OCI-LY3 (cell line): ENCODE results near the gene SRRM1.
"Not testable (repeated sequence)": the region's sequence is repeated elsewhere in the genome, so short reads cannot be mapped to it uniquely, and the experiment has no call there.

Experiments used
- H2AFZ ChIP-seq: fragments of 200-600, 300-600 bp; shearing (Covaris generic); 2 replicates; pipeline ENCODE4 v1.6.0; 2014; ENCODE audit warnings: antibody characterized with exemption, low read depth, low read length
- H3K27ac ChIP-seq: fragments of 200-600, 300-600 bp; sonication (generic); 2 replicates; pipeline ENCODE4 v1.5.1; 2014; ENCODE audit warnings: mild to moderate bottlenecking, low read length, moderate library complexity, mixed read lengths
- H3K27me3 ChIP-seq: fragments of 200-600, 300-600 bp; sonication (generic); 2 replicates; pipeline ENCODE4 v1.6.1; 2014; ENCODE audit warnings: low read depth, low read length, mixed read lengths
- H3K36me3 ChIP-seq: fragments of 200-600, 300-600 bp; sonication (generic); replicated peaks from 2 replicates; pipeline ENCODE3; 2014; ENCODE audit warnings: low read depth, low read length, mixed read lengths
- H3K4me1 ChIP-seq: fragments of 300-600, 200-600 bp; sonication (generic); 2 replicates; pipeline ENCODE4 v1.6.1; 2014; ENCODE audit warnings: low read length, mixed read lengths
- H3K4me2 ChIP-seq: fragments of 200-600, 300-600 bp; sonication (generic); 2 replicates; pipeline ENCODE4 v1.6.1; 2014; ENCODE audit warnings: low read length, mixed read lengths
- H3K4me3 ChIP-seq: fragments of 300-600, 200-600 bp; sonication (generic); 2 replicates; pipeline ENCODE4 v1.5.1; 2014; ENCODE audit warnings: antibody characterized with exemption, mild to moderate bottlenecking, low read length, moderate library complexity
- H3K79me2 ChIP-seq: fragments of 300-600, 200-600 bp; shearing (Covaris generic); 2 replicates; pipeline ENCODE4 v1.6.1; 2014; ENCODE audit warnings: mild to moderate bottlenecking, low read length, mixed read lengths
- H3K9ac ChIP-seq: fragments of 300-600, 200-600 bp; shearing (Covaris generic); 2 replicates; pipeline ENCODE4 v1.6.0; 2014; ENCODE audit warnings: mild to moderate bottlenecking, low read length, moderate library complexity
- H3K9me3 ChIP-seq: fragments of 200-600, 300-600 bp; shearing (Covaris generic); 2 replicates; pipeline ENCODE4 v1.6.1; 2014; ENCODE audit warnings: low read length, mixed read lengths; ENCODE audit not compliant: insufficient read depth
- H4K20me1 ChIP-seq: fragments of 200-600, 300-600 bp; sonication (generic); 2 replicates; pipeline ENCODE4 v1.6.1; 2016; ENCODE audit warnings: low read length, mixed read lengths; ENCODE audit not compliant: insufficient read depth
- CTCF ChIP-seq: fragments of 200-600, 300-600 bp; sonication (generic); IDR thresholded peaks from 2 replicates; pipeline ENCODE4 v1.5.1; 2014; ENCODE audit warnings: antibody characterized with exemption, low read length, low read depth
- EZH2phosphoT487 ChIP-seq: fragments of 200-600 bp; shearing (Covaris generic); IDR thresholded peaks from 2 replicates; pipeline ENCODE4 v1.6.1; 2018; ENCODE audit warnings: antibody characterized with exemption, mixed run types, low read depth

Gene SRRM1

GRCh38 chr1:24705260-24706073, 62.4 kb downstream of the SRRM1 start:
- Histone ChIP-seq H2AFZ (no peak overlapping the region), H3K27ac (no peak overlapping the region)

GRCh38 chr1:24706074-24706389, 62.9 kb downstream of the SRRM1 start:
- not testable (repeated sequence) for H3K27ac ChIP-seq, H3K27me3 ChIP-seq, H2AFZ ChIP-seq, H3K4me2 ChIP-seq, H3K79me2 ChIP-seq, H4K20me1 ChIP-seq, H3K4me3 ChIP-seq, H3K9ac ChIP-seq, H3K36me3 ChIP-seq, H3K4me1 ChIP-seq, H3K9me3 ChIP-seq

More at GRCh38 chr1:24705260-24706073, 62.4 kb downstream of the SRRM1 start:
- H3K4me2 ChIP-seq: no peak overlapping the region
- no peaks in the 10 kb centered on the region for H3K36me3 ChIP-seq
- H3K79me2 ChIP-seq: no peaks in the 10 kb centered on the region
- H3K4me3 ChIP-seq: no peak overlapping the region
- no peak overlapping the region for H3K9ac ChIP-seq
- TF ChIP-seq CTCF: no peak
- no peak for TF ChIP-seq EZH2phosphoT487
- no peaks in the 10 kb centered on the region for H4K20me1 ChIP-seq
- no peaks in the 10 kb centered on the region for H3K27me3 ChIP-seq
- peaks cover 4% of the 10 kb centered on the region; the same call in 1 of the 2 replicates for H3K4me1 ChIP-seq
- H3K9me3 ChIP-seq: no peaks in the 10 kb centered on the region

GRCh38 chr1:24707687-24708086, 64.6 kb downstream of the SRRM1 start:
- H3K27me3 ChIP-seq: no peaks in the 10 kb centered on the region
- H2AFZ ChIP-seq: no peak overlapping the region
- no peaks in the 10 kb centered on the region for H3K36me3 ChIP-seq
- H3K9me3 ChIP-seq: no peaks in the 10 kb centered on the region
- peaks cover 4% of the 10 kb centered on the region; the same call in 1 of the 2 replicates for H3K4me1 ChIP-seq
- no peaks in the 10 kb centered on the region for H3K79me2 ChIP-seq
- TF ChIP-seq EZH2phosphoT487: no peak
- TF ChIP-seq CTCF: no peak
- H4K20me1 ChIP-seq: no peaks in the 10 kb centered on the region
- H3K27ac ChIP-seq: no peak overlapping the region
- H3K4me3 ChIP-seq: no peak overlapping the region
- no peak overlapping the region for H3K4me2 ChIP-seq
- no peak overlapping the region for H3K9ac ChIP-seq

GRCh38 chr1:24708938-24709337, 65.8 kb downstream of the SRRM1 start:
- Histone ChIP-seq H3K4me3 (no peak overlapping the region), H3K9ac (no peak overlapping the region), H3K9me3 (no peaks in the 10 kb centered on the region), H3K27ac (no peak overlapping the region), H3K79me2 (no peaks in the 10 kb centered on the region), H3K4me1 (peaks cover 4% of the 10 kb centered on the region; the same call in 1 of the 2 replicates), H4K20me1 (no peaks in the 10 kb centered on the region), H3K27me3 (no peaks in the 10 kb centered on the region), H3K4me2 (no peak overlapping the region), H2AFZ (no peak overlapping the region), H3K36me3 (no peaks in the 10 kb centered on the region)
- TF ChIP-seq EZH2phosphoT487 (no peak), CTCF (no peak)
